Transverse colon (tissue), 4 donors: Measurements from ENCODE around the gene REEP2. TPM values are rescaled to one million over a fixed set of nuclear protein-coding genes. Genes with fewer than 3 reads are reported as not detected.
"Not testable (repeated sequence)": the region's sequence is repeated elsewhere in the genome, so short reads cannot be mapped to it uniquely, and the experiment has no call there.

Experiments used
- DNase-seq: peaks from one replicate; pipeline ENCODE4 v3.0.0-alpha.2; 2019
- H3K27ac ChIP-seq, 4 donors: fragments of 200-600 bp; sonication (generic); 2 replicates each; pipeline ENCODE4 v1.5.1; 2016 to 2018; ENCODE audit warnings: inconsistent platforms in 4 of 4
- H3K27me3 ChIP-seq: fragments of 200-600 bp; sonication (generic); 2 replicates; pipeline ENCODE4 v1.5.1; 2017; ENCODE audit warnings: inconsistent platforms
- H3K36me3 ChIP-seq, 4 donors: fragments of 200-600 bp; sonication (generic); 2 replicates each; pipeline ENCODE4 v1.5.1; 2017 to 2019; ENCODE audit warnings: inconsistent platforms in 4 of 4
- H3K4me1 ChIP-seq, 4 donors: fragments of 200-600 bp; sonication (generic); 2 replicates each; pipeline ENCODE4 v1.5.1; 2017 to 2020; ENCODE audit warnings: inconsistent platforms in 4 of 4
- H3K4me3 ChIP-seq, 4 donors: fragments of 200-600 bp; sonication (generic); 1 replicate in 1 of 4; 2 replicates in 3 of 4; pipeline versions ENCODE4 v1.5.1 to v1.6.1; 2017 to 2019; ENCODE audit warnings: inconsistent platforms in 4 of 4
- H3K9me3 ChIP-seq, 2 donors: fragments of 200-600 bp; sonication (generic); 2 replicates each; pipeline ENCODE4 v1.5.1; 2017 to 2019; ENCODE audit warnings: inconsistent platforms in 2 of 2
- EP300 ChIP-seq: sonication (generic); formaldehyde crosslinking; IDR thresholded peaks from one replicate; pipeline ENCODE4 v1.6.1; 2017; ENCODE audit warnings: antibody characterized with exemption, low read depth
- POLR2A ChIP-seq: fragments of 450-650 bp; IDR thresholded peaks from one replicate; pipeline ENCODE4 v1.6.1; 2016; ENCODE audit warnings: antibody characterized with exemption, mild to moderate bottlenecking, moderate library complexity
- POLR2AphosphoS5 ChIP-seq, 3 donors: sonication (generic); formaldehyde crosslinking; IDR thresholded peaks; one replicate each; pipeline ENCODE4 v1.6.1; 2016; ENCODE audit warnings: antibody characterized with exemption in 3 of 3
- WGBS, 2 donors: methylation state at CpG; one replicate each; pipeline ENCODE4 v1.1.5; 2018; ENCODE audit warnings: low coverage in 1 of 2; 5-methylcytosine and 5-hydroxymethylcytosine counted together
- in situ Hi-C, 4 donors: fragments of 200-750 bp; cut with MboI; loops; one replicate each; pipeline versions ENCODE4 v1.15.0 to v1.15.1; 2017; ENCODE audit warnings: low sequenced_read_pairs in 3 of 4, low pct_ligation_motif_present in 1 of 4, low pct_unique_long_range_greater_than_20kb in 1 of 4
- intact Hi-C: fragments of 100-400 bp; cut with DNase I; formaldehyde crosslinking; loops from one replicate; pipeline ENCODE4 v1.15.1; 2023; ENCODE audit warnings: low total_unique reads
- total RNA-seq, 4 donors: library from RNA; depleted of rRNA; stranded (reverse); fragments of >200 nt; gene quantifications; one replicate each; pipeline ENCODE4 v1.1.0, GENCODE V29; 2016
- TF ChIP-seq, protein P1 (sequence below), 5 experiments: fragments of 200-600 bp in 3 of 5; fragments of 450-650 bp in 2 of 5; sonication (generic) in 3 of 5; IDR thresholded peaks; 1 replicate in 2 of 5; 2 replicates in 3 of 5; pipeline ENCODE4 v1.5.1; 2016 to 2017; ENCODE audit warnings: antibody characterized with exemption in 5 of 5, inconsistent platforms in 3 of 5, mild to moderate bottlenecking in 2 of 5, moderate library complexity in 1 of 5

Gene REEP2
- total RNA-seq, 4 donors from 2014 or later, result 2.9 to 6.4 (median 4.8) TPM

DNA sequence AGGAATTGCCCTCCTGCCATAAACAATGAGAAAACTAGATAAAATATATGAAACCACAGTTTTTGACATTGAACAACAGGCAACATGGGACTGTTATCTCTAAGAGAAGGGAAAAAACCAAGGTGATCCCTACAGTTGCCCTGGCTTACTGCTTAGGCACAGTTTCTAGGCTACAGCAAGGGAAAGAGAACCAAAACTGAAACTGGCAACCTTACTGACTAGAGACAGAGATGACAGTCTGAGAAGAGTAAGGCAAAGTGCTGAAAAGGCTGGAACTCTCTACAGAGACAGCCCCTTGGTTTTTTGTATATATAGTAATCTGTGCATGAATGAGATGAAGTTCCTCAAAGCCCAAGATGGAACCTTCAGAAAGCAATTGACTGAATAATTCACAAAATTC, 36.2 kb upstream of the REEP2 start:
- peaks cover 2 to 75% (median 33%) of the 10 kb centered on the region in 4 donors for H3K36me3 ChIP-seq
- H3K4me3 ChIP-seq, result no peak overlapping the region
- peaks cover 0 to 3% (median 0%) of the 10 kb centered on the region in 4 donors for H3K4me1 ChIP-seq
- H3K27me3 ChIP-seq, result no peaks in the 10 kb centered on the region
- H3K27ac ChIP-seq, result no peak overlapping the region
- DNase-seq, result no peak
- intact Hi-C loops, result no loop called here
- no peak for TF ChIP-seq EP300
- TF ChIP-seq, protein P1, sequence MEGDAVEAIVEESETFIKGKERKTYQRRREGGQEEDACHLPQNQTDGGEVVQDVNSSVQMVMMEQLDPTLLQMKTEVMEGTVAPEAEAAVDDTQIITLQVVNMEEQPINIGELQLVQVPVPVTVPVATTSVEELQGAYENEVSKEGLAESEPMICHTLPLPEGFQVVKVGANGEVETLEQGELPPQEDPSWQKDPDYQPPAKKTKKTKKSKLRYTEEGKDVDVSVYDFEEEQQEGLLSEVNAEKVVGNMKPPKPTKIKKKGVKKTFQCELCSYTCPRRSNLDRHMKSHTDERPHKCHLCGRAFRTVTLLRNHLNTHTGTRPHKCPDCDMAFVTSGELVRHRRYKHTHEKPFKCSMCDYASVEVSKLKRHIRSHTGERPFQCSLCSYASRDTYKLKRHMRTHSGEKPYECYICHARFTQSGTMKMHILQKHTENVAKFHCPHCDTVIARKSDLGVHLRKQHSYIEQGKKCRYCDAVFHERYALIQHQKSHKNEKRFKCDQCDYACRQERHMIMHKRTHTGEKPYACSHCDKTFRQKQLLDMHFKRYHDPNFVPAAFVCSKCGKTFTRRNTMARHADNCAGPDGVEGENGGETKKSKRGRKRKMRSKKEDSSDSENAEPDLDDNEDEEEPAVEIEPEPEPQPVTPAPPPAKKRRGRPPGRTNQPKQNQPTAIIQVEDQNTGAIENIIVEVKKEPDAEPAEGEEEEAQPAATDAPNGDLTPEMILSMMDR (IDR thresholded peaks at IDR 0.05), result no peak
- TF ChIP-seq POLR2A, result no peak
- no peak for TF ChIP-seq POLR2AphosphoS5 (IDR thresholded peaks at IDR 0.05)
- H3K9me3 ChIP-seq, result no peaks in the 10 kb centered on the region
- in situ Hi-C loops, result loop anchor here in 1 of 4 donors (25.0 kb wide), 1 partner anchor 215 kb away; the partner anchor contains the start of genes BRD8 and KIF20A

DNA sequence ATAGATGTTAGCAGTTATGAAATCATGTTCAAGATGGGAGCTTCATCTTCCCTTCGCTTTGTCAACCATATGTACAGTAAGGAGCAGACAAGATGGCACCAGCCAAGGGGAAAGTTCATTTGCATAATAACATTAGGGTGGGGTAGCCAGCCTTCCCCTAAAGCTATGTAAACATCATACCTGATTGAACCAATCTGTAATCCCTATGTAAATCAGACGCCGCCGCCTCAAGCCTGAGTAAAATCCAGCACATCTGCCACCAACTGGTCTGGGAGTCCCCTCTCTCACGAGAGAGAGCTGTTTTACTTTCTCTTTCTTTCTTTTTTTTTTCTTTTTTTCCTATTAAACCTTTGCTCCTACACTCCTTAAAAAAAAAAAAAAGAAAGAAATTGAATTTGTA, 30.8 kb upstream of the REEP2 start:
- intact Hi-C loops (no loop called here), in situ Hi-C loops (loop anchor here in 1 of 4 donors (25.0 kb wide), 1 partner anchor 221 kb away; the partner anchor contains the start of genes BRD8 and KIF20A)
- Histone ChIP-seq H3K9me3 (no peaks in the 10 kb centered on the region), H3K4me3 (no peak overlapping the region), H3K27me3 (no peaks in the 10 kb centered on the region), H3K36me3 (peaks cover 0 to 47% (median 15%) of the 10 kb centered on the region in 4 donors), H3K4me1 (no peaks in the 10 kb centered on the region), H3K27ac (no peak overlapping the region)
- DNase-seq, result peak; percentile 14
- no peak for TF ChIP-seq POLR2AphosphoS5 (IDR thresholded peaks at IDR 0.05)
- no peak for TF ChIP-seq POLR2A
- TF ChIP-seq, protein P1 (IDR thresholded peaks at IDR 0.05), result no peak
- TF ChIP-seq EP300, result no peak
- 38 to 54% methylated on average over 2 to 5 of the region's 5 CpGs for WGBS, 2 donors

DNA sequence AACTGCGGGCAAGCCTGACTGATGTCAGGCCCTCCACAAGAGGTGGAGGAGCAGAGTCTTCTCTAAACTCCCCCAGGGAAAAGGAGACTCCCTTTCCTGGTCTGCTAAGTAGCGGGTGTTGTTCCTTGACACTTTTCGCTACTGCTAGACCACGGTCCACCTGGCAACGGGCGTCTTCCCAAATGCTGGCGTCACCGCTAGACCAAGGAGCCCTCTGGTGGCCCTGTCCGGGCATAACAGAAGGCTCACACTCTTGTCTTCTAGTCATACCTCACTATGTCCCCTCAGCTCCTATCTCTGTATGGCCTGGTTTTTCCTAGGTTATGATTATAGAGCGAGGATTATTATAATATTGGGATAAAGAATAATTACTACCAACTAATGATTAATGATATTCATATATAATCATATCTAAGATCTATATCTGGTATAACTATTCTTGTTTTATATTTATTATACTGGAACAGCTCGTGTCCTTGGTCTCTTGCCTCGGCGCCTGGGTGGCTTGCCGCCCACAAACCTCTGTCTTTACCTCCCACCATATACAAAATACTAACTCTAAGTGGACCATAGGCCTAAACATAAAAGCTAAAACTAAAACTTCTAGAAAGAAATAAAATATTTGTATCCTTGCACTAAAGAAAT, 27.7 kb upstream of the REEP2 start:
- H3K27me3 ChIP-seq, H3K4me1 ChIP-seq, H3K27ac ChIP-seq, H3K4me3 ChIP-seq, H3K9me3 ChIP-seq, intact Hi-C loops: not testable (repeated sequence)
- in situ Hi-C loops, result loop anchor here in 1 of 4 donors (25.0 kb wide), 1 partner anchor 224 kb away; the partner anchor contains the start of genes BRD8 and KIF20A
- WGBS, 2 donors, result 80 to 100% methylated on average over 4 to 14 of the region's 14 CpGs
- DNase-seq, result peak; percentile 29
- TF ChIP-seq, protein P1 (IDR thresholded peaks at IDR 0.05), result peak; percentile 36 to 54 (median 42)
- H3K36me3 ChIP-seq, result peaks cover 0 to 34% (median 13%) of the 10 kb centered on the region in 4 donors

DNA sequence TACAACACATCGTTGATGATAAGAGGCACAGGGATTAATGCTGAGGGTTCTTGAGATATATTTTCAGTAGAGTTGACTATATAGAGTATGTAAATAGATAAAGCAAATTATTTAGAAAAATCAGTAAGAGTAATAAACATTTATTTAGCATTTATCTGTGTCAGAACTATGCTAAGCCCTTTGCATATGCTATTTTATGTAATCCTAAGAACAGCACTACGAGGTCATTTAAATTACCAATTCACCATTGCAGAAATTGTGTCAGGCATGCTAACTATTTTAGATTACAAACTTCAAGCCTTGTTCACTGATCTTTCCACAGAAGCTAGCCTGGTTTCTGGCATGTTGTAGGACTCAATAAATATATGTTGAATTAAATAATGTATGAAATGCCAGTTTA, 20.4 kb upstream of the REEP2 start:
- H3K4me1 ChIP-seq, result no peaks in the 10 kb centered on the region
- no peak for DNase-seq
- in situ Hi-C loops (loop anchor here in 1 of 4 donors (25.0 kb wide), 1 partner anchor 231 kb away; the partner anchor contains the start of genes BRD8 and KIF20A), intact Hi-C loops (no loop called here)
- peaks cover 0 to 81% (median 38%) of the 10 kb centered on the region in 4 donors for H3K36me3 ChIP-seq
- no peaks in the 10 kb centered on the region for H3K27me3 ChIP-seq
- no peak for TF ChIP-seq POLR2AphosphoS5 (IDR thresholded peaks at IDR 0.05)
- no peak for TF ChIP-seq POLR2A
- no peak for TF ChIP-seq EP300
- TF ChIP-seq, protein P1 (IDR thresholded peaks at IDR 0.05), result no peak
- 90 to 100% methylated on average over 2 of the region's 2 CpGs for WGBS, 2 donors
- no peak overlapping the region for H3K27ac ChIP-seq
- H3K9me3 ChIP-seq, result no peaks in the 10 kb centered on the region
- H3K4me3 ChIP-seq, result no peak overlapping the region
